Esophagus muscularis mucosa (tissue), 3 donors: ENCODE data around the gene CIRBP.

ENCODE experiments used
- CTCF ChIP-seq, 3 experiments: fragments of 200-600 bp in 2 of 3; fragments of 450-650 bp in 1 of 3; sonication (generic) in 2 of 3; IDR thresholded peaks; one replicate each; pipeline ENCODE4 v1.5.1; 2017 to 2019; ENCODE audit warnings: antibody characterized with exemption in 3 of 3, mild to moderate bottlenecking in 2 of 3, moderate library complexity in 1 of 3
- EP300 ChIP-seq: sonication (generic); formaldehyde crosslinking; IDR thresholded peaks from one replicate; pipeline ENCODE4 v1.6.1; 2017; ENCODE audit warnings: antibody characterized with exemption

GRCh38 chr19:1253514-1254080, 15.5 kb upstream of the CIRBP start:
- TF ChIP-seq CTCF (IDR thresholded peaks at IDR 0.05) (no peak), EP300 (no peak)
